Osteocyte (in vitro differentiated cells): ENCODE data around the gene MRPL38. TPM values are rescaled to one million over a fixed set of nuclear protein-coding genes. Genes with fewer than 3 reads are reported as not detected.

ENCODE experiments used
- DNase-seq: peaks from one replicate; pipeline ENCODE4 v3.0.0; 2021; ENCODE audit warnings: mixed read lengths; ENCODE audit not compliant: unreplicated experiment; ENCODE audit errors: extremely low spot score
- H3K27ac Mint-ChIP-seq: one replicate; pipeline ENCODE4 v1.8.0; 2021; ENCODE audit warnings: mild to moderate bottlenecking, mixed read lengths; ENCODE audit not compliant: unreplicated experiment
- H3K27me3 Mint-ChIP-seq: one replicate; pipeline ENCODE4 v1.8.0; 2021; ENCODE audit warnings: mixed read lengths; ENCODE audit not compliant: unreplicated experiment
- H3K36me3 Mint-ChIP-seq: one replicate; pipeline ENCODE4 v1.8.0; 2021; ENCODE audit warnings: mixed read lengths; ENCODE audit not compliant: unreplicated experiment
- H3K4me1 Mint-ChIP-seq: one replicate; pipeline ENCODE4 v1.8.0; 2021; ENCODE audit warnings: mixed read lengths; ENCODE audit not compliant: unreplicated experiment
- H3K4me3 Mint-ChIP-seq: one replicate; pipeline ENCODE4 v1.8.0; 2021; ENCODE audit warnings: mild to moderate bottlenecking, moderate library complexity, mixed read lengths; ENCODE audit not compliant: unreplicated experiment
- H3K9me3 Mint-ChIP-seq: one replicate; pipeline ENCODE4 v1.8.0; 2021; ENCODE audit warnings: mixed read lengths; ENCODE audit not compliant: unreplicated experiment
- CTCF ChIP-seq: fragments of 200-600 bp; sonication (generic); IDR thresholded peaks from 2 replicates; pipeline ENCODE4 v1.5.0; 2021; ENCODE audit warnings: antibody characterized with exemption, mild to moderate bottlenecking, moderate library complexity
- total RNA-seq: library from RNA; stranded (reverse); gene quantifications from 2 replicates; pipeline ENCODE4 v1.2.1, GENCODE V29; 2021

MRPL38 gene
- total RNA-seq, 1 donor from 2014 or later = 73.6 TPM

DNA sequence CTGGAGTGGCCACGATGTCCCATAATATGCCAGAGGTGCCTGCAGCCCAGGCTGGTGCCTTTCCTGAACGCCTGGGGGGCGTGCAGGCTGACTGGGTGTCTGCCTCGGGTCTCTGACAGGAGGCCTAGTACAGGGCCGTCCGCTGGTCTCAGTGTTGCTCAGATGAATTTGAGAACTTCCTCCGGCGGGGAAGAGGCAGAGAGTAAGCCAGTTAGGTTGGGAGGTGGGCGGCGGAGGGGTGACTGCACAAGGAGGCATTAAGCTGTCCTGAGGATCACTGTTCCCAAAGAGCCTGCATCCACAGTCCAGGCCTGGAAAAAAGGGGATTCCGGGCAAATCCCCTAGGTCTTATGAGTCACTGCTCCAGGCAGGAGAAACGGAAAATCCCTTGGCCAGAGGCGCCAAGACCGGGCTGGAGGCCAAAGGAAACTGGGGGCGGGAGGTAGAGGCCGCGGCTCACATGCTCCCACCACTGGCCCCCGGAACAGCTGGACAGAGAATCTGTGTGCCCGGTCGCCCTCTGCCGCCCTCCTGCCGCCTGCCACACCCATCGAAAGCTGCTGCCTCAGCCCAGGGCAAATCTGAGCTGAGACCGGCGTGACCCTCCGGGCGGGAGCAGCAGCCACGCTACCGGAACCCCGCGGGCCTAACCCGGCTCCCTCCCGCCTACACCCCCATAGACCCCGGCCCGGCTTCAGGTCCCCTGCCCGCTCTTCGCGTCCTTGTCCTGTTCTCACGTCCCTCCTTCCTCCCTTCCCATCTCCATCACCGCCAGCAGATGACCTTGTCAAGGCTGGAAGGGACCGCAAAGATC is 27.5 kb downstream of the MRPL38 start:
- peaks cover 2% of the 10 kb centered on the region for H3K36me3 Mint-ChIP-seq
- peak overlapping the region; percentile 99 for H3K27ac Mint-ChIP-seq
- H3K4me3 Mint-ChIP-seq = peak overlapping the region; percentile 86
- peak; percentile 96 for DNase-seq
- H3K4me1 Mint-ChIP-seq = peaks cover 60% of the 10 kb centered on the region
- no peaks in the 10 kb centered on the region for H3K27me3 Mint-ChIP-seq
- no peaks in the 10 kb centered on the region for H3K9me3 Mint-ChIP-seq
- TF ChIP-seq CTCF = no peak

DNA sequence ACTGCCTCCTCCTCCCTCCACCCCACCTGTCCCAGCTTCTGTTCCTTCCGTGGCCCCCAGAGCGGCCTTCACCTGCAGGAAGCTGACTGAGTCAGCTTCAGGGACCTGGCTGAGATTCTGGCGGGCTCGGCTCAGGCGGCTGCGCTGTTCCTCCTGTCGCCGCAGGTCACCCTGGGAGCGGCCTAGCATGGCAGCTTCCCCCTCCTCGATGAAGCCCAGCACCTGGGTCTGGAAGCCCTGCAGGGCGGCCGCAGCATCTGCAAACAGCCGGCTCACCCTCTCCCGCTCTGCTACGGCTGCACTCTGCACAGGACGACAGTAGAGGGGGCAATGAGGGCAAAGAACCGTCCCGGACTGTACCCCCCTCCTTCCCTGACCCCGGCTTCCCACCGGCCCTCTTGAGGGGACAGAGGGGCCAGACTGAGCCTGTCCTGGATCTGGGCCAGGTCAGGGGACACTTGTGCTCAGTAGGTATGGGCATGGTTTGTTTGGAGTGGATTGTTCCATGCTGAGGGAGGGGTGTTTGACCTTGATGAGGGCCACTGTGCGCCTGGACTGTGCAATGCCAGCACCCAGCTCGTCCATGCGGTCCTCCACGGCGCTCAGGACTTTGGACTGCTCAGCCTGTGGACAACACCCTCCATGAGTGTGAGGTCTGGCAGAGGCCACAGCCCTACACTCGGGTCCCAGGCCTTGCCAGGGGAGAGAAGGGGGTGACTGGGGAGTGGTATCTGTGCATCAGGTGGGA is 28.3 kb downstream of the MRPL38 start:
- peak overlapping the region; percentile 86 for H3K4me3 Mint-ChIP-seq

DNA sequence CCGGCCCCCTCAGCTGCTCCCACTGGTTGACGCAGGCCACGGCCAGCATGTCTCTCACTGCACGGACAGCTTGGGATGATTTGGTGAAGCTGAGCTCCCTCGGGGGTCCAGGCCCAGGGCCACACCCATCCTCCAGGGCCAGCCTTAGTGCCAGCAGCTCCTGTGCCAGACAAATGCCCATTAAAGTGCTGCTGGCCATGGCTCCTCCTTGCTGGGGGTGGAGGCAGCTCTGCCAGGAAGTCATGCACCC is 28.8 kb downstream of the MRPL38 start:
- H3K36me3 Mint-ChIP-seq = peaks cover 2% of the 10 kb centered on the region
- H3K4me1 Mint-ChIP-seq = peaks cover 61% of the 10 kb centered on the region
- H3K27ac Mint-ChIP-seq = peak overlapping the region; percentile 99
- H3K27me3 Mint-ChIP-seq = no peaks in the 10 kb centered on the region
- no peaks in the 10 kb centered on the region for H3K9me3 Mint-ChIP-seq
- no peak for TF ChIP-seq CTCF
- peak overlapping the region; percentile 86 for H3K4me3 Mint-ChIP-seq
- DNase-seq = no peak

More for the DNA sequence above, 28.3 kb downstream of the MRPL38 start:
- Mint-ChIP-seq H3K27me3 (no peaks in the 10 kb centered on the region), H3K4me1 (peaks cover 60% of the 10 kb centered on the region), H3K27ac (peak overlapping the region; percentile 99), H3K36me3 (peaks cover 2% of the 10 kb centered on the region), H3K9me3 (no peaks in the 10 kb centered on the region)
- no peak for DNase-seq
- TF ChIP-seq CTCF = no peak

DNA sequence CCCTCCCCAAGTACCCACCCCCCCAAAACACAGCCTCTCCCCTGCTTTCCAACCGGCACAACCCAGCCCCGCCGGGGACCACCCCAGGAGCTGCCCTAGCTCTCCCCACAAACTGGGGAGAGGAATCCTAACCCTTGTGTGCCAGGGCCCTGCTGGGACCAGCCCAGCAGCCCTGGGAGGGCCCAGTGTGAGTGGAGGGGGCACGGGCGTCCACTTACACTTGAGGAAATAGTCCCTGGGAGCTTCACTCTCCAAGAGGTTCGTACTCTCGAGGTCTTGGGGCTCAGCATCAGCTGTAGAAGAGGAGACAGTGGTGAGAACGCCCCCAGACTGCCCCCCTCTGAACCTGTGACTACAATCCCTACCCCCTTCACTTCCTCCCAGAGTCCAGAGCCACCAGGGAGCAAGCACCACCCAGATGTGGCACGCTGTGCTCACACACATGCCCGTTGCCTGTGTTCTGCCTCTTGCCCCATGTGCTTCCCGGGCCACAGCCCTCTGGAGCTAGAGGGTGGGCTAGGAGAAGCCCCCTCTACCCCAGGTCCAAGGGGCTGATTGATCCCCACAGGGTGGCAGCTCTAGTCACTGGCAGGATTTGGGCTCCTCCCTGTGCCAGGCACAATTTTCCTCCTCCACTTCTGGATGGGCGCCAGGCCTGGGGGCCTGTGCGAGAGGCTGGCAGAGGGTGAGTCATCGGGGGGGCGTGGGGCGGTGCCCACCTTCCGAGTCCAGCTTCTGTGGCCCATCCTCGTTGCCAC is 29.3 kb downstream of the MRPL38 start:
- H3K9me3 Mint-ChIP-seq = no peaks in the 10 kb centered on the region
- DNase-seq = peak; percentile 92
- peaks cover 66% of the 10 kb centered on the region for H3K4me1 Mint-ChIP-seq
- no peak for TF ChIP-seq CTCF
- H3K27me3 Mint-ChIP-seq = no peaks in the 10 kb centered on the region
- H3K4me3 Mint-ChIP-seq = peak overlapping the region; percentile 86
- H3K36me3 Mint-ChIP-seq = peaks cover 2% of the 10 kb centered on the region
- H3K27ac Mint-ChIP-seq = peak overlapping the region; percentile 99
